K562 (cell line): ENCODE data around the gene SAMD8. TPM values are rescaled to one million over a fixed set of nuclear protein-coding genes. Genes with fewer than 3 reads are reported as not detected.

ENCODE experiments used
- ESRRB ChIP-seq: fragments of 250-450 bp; sonication (Bioruptor Pico); IDR thresholded peaks from 2 replicates; pipeline ENCODE4 v1.5.0; 2020; ENCODE audit warnings: mild to moderate bottlenecking, moderate library complexity, borderline replicate concordance
- KDM5B ChIP-seq: fragments of 200-600 bp; sonication (generic); IDR thresholded peaks from 2 replicates; pipeline ENCODE4 v1.6.1; 2012; ENCODE audit warnings: low read depth, mild to moderate bottlenecking, moderate library complexity, low read length, control low read depth, inconsistent platforms; ENCODE audit not compliant: insufficient replicate concordance
- MYNN ChIP-seq, 2 experiments: sonication (generic); formaldehyde crosslinking in 1 of 2; IDR thresholded peaks; 2 replicates each; pipeline versions ENCODE4 v1.5.0 to v1.6.1; 2016 to 2020; ENCODE audit warnings: antibody characterized with exemption in 1 of 2, missing genetic modification reagents in 1 of 2
- RBM39 ChIP-seq: fragments of 200-400 bp; formaldehyde crosslinking; optimal IDR thresholded peaks from 2 replicates; pipeline ENCODE3; 2018; ENCODE audit warnings: low read depth, low read length
- RFX7 ChIP-seq: fragments of 250-450 bp; sonication (Bioruptor Pico); IDR thresholded peaks from 2 replicates; pipeline ENCODE4 v1.5.1; 2021; ENCODE audit warnings: mild to moderate bottlenecking
- SMARCE1 ChIP-seq: fragments of 450-650 bp; IDR thresholded peaks from 2 replicates; pipeline ENCODE4 v1.7.1; 2016; ENCODE audit warnings: mild to moderate bottlenecking
- SRSF9 ChIP-seq: fragments of 200-400 bp; formaldehyde crosslinking; IDR thresholded peaks from 2 replicates; pipeline ENCODE4 v1.6.1; 2017; ENCODE audit warnings: low read depth, low read length, borderline replicate concordance
- TCF7L2 ChIP-seq: fragments of 150-350 bp; IDR thresholded peaks from 2 replicates; pipeline ENCODE4 v1.6.1; 2016; ENCODE audit warnings: low read depth, mild to moderate bottlenecking, low read length, moderate library complexity
- polyA plus RNA-seq, 8 experiments: library from polyadenylated mRNA; depleted of rRNA in 4 of 8; stranded (reverse) in 5 of 8; unstranded in 3 of 8; fragments of >200 nt; fragmentation: Nextera tagmentation in 2 of 8; fragmentation: Illumina TruSeq in 1 of 8; extraction: Ambion mirVana in 2 of 8; extraction: Trizol in 1 of 8; gene quantifications; 2 replicates each; pipeline versions ENCODE4 v1.2.1 to v1.2.3, GENCODE V29; 2011 to 2014; ENCODE audit warnings: inconsistent platforms in 1 of 8, missing spikeins in 1 of 8
- total RNA-seq, 7 experiments: library from RNA; depleted of rRNA in 6 of 7; stranded (reverse); fragments of >200 nt in 6 of 7; fragmentation: Illumina TruSeq in 2 of 7; extraction: Trizol in 2 of 7; gene quantifications; 2 replicates each; pipeline versions ENCODE4 v1.2.1 to v1.2.3, GENCODE V29; 2011 to 2021; ENCODE audit warnings: low replicate concordance in 1 of 7
- TF ChIP-seq, protein P1 (sequence below): fragments of 250-450 bp; sonication (Bioruptor Pico); IDR thresholded peaks from 2 replicates; pipeline ENCODE4 v1.5.0; 2020; ENCODE audit warnings: mild to moderate bottlenecking, borderline replicate concordance
- TF ChIP-seq, protein P2 (sequence below), 2 experiments: IDR thresholded peaks; 2 replicates each; pipeline ENCODE4 v1.6.1; 2012; ENCODE audit warnings: improper control_type of control experiment in 2 of 2, low read depth in 2 of 2, low read length in 2 of 2, borderline replicate concordance in 1 of 2
- TF ChIP-seq, protein P3 (sequence below): fragments of 200-800 bp; sonication (Bioruptor generic); IDR thresholded peaks from 2 replicates; pipeline ENCODE4 v1.6.1; 2017; ENCODE audit warnings: missing genetic modification characterization, missing compliant biosample characterization
- TF ChIP-seq, protein P4 (sequence below), 2 experiments: fragments of 450-650 bp; IDR thresholded peaks; 2 replicates each; pipeline ENCODE4 v1.6.1; 2018; ENCODE audit warnings: mild to moderate bottlenecking in 2 of 2, low read depth in 1 of 2; ENCODE audit not compliant: partially characterized antibody in 2 of 2
- TF ChIP-seq, protein P5 (sequence below), 2 experiments: fragments of 450-650 bp; IDR thresholded peaks; 2 replicates each; pipeline ENCODE4 v1.6.1; 2016

Gene SAMD8
- total and polyA plus RNA-seq, 9 of the 15 experiments (the other 6 are each of a cell fraction or from before 2014, with no cell fraction given): 2.7 to 16.1 (median 6.2) TPM

DNA sequence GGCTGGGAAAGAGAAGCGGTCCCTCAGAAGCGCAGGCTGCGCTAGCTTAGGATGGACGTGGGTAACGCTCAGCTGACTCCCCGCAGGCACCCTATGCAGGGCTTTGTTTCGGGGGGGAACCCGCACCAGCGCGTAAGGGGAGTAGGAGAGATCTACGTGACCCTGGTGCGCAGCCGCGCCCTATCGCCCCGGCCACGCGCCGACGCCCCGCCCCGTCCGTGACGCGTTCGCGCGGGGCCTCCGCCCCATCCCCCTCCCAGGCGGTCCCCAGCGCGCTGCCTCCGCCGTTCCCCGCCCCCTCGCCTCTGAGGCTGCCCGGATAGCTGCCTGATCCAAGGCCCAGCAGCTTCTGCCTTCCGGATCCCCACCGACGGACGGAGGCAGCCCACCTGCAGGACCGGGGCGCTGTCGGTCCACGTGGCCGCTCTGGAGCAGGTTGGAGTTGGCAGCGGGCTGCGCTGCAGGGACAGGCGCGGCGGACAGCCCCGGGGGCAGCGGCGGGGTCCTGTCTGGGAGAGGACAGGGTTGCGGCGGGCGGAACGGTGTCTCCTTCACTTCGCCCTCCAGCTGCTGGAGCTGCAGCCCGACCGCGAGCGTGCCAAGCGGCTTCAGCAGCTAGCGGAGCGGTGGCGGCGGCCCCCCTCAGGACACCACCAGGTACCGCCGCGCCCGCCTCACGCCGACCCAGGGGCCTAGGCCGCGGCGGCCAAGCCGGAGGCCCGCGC is 99.0 kb downstream of the SAMD8 start, which contains the start of gene VDAC2 (continued):
- TF ChIP-seq, protein P1, sequence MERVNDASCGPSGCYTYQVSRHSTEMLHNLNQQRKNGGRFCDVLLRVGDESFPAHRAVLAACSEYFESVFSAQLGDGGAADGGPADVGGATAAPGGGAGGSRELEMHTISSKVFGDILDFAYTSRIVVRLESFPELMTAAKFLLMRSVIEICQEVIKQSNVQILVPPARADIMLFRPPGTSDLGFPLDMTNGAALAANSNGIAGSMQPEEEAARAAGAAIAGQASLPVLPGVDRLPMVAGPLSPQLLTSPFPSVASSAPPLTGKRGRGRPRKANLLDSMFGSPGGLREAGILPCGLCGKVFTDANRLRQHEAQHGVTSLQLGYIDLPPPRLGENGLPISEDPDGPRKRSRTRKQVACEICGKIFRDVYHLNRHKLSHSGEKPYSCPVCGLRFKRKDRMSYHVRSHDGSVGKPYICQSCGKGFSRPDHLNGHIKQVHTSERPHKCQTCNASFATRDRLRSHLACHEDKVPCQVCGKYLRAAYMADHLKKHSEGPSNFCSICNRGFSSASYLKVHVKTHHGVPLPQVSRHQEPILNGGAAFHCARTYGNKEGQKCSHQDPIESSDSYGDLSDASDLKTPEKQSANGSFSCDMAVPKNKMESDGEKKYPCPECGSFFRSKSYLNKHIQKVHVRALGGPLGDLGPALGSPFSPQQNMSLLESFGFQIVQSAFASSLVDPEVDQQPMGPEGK: no peak
- TF ChIP-seq, protein P2, sequence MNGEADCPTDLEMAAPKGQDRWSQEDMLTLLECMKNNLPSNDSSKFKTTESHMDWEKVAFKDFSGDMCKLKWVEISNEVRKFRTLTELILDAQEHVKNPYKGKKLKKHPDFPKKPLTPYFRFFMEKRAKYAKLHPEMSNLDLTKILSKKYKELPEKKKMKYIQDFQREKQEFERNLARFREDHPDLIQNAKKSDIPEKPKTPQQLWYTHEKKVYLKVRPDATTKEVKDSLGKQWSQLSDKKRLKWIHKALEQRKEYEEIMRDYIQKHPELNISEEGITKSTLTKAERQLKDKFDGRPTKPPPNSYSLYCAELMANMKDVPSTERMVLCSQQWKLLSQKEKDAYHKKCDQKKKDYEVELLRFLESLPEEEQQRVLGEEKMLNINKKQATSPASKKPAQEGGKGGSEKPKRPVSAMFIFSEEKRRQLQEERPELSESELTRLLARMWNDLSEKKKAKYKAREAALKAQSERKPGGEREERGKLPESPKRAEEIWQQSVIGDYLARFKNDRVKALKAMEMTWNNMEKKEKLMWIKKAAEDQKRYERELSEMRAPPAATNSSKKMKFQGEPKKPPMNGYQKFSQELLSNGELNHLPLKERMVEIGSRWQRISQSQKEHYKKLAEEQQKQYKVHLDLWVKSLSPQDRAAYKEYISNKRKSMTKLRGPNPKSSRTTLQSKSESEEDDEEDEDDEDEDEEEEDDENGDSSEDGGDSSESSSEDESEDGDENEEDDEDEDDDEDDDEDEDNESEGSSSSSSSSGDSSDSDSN (IDR thresholded peaks at IDR 0.05; ENCODE audit: borderline replicate concordance in 1 of 2, low read depth in 2 of 2, low read length in 2 of 2): peak; percentile 83 to 97; a peak in 3 of 4 replicates
- TF ChIP-seq, protein P3, sequence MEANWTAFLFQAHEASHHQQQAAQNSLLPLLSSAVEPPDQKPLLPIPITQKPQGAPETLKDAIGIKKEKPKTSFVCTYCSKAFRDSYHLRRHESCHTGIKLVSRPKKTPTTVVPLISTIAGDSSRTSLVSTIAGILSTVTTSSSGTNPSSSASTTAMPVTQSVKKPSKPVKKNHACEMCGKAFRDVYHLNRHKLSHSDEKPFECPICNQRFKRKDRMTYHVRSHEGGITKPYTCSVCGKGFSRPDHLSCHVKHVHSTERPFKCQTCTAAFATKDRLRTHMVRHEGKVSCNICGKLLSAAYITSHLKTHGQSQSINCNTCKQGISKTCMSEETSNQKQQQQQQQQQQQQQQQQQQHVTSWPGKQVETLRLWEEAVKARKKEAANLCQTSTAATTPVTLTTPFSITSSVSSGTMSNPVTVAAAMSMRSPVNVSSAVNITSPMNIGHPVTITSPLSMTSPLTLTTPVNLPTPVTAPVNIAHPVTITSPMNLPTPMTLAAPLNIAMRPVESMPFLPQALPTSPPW: peak; percentile 93
- TF ChIP-seq SMARCE1 (no peak), MYNN (IDR thresholded peaks at IDR 0.05) (no peak), MYNN (CRISPR knock-in tag; IDR thresholded peaks at IDR 0.05) (no peak), RFX7 (CRISPR knock-in tag) (no peak), ESRRB (no peak), RBM39 (no peak), SRSF9 (no peak), TCF7L2 (no peak), KDM5B (peak; percentile 86)
- TF ChIP-seq, protein P4, sequence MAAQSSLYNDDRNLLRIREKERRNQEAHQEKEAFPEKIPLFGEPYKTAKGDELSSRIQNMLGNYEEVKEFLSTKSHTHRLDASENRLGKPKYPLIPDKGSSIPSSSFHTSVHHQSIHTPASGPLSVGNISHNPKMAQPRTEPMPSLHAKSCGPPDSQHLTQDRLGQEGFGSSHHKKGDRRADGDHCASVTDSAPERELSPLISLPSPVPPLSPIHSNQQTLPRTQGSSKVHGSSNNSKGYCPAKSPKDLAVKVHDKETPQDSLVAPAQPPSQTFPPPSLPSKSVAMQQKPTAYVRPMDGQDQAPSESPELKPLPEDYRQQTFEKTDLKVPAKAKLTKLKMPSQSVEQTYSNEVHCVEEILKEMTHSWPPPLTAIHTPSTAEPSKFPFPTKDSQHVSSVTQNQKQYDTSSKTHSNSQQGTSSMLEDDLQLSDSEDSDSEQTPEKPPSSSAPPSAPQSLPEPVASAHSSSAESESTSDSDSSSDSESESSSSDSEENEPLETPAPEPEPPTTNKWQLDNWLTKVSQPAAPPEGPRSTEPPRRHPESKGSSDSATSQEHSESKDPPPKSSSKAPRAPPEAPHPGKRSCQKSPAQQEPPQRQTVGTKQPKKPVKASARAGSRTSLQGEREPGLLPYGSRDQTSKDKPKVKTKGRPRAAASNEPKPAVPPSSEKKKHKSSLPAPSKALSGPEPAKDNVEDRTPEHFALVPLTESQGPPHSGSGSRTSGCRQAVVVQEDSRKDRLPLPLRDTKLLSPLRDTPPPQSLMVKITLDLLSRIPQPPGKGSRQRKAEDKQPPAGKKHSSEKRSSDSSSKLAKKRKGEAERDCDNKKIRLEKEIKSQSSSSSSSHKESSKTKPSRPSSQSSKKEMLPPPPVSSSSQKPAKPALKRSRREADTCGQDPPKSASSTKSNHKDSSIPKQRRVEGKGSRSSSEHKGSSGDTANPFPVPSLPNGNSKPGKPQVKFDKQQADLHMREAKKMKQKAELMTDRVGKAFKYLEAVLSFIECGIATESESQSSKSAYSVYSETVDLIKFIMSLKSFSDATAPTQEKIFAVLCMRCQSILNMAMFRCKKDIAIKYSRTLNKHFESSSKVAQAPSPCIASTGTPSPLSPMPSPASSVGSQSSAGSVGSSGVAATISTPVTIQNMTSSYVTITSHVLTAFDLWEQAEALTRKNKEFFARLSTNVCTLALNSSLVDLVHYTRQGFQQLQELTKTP (IDR thresholded peaks at IDR 0.05; ENCODE audit: low read depth in 1 of 2, partially characterized antibody in 2 of 2): peak in 1 of 2 experiments; percentile 2
- TF ChIP-seq, protein P5, sequence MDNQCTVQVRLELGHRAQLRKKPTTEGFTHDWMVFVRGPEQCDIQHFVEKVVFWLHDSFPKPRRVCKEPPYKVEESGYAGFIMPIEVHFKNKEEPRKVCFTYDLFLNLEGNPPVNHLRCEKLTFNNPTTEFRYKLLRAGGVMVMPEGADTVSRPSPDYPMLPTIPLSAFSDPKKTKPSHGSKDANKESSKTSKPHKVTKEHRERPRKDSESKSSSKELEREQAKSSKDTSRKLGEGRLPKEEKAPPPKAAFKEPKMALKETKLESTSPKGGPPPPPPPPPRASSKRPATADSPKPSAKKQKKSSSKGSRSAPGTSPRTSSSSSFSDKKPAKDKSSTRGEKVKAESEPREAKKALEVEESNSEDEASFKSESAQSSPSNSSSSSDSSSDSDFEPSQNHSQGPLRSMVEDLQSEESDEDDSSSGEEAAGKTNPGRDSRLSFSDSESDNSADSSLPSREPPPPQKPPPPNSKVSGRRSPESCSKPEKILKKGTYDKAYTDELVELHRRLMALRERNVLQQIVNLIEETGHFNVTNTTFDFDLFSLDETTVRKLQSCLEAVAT (IDR thresholded peaks at IDR 0.05): peak in 1 of 2 experiments; percentile 2; a peak in 1 of 4 replicates
